KMS-11 (cell line): ENCODE measurements around the gene PCSK9.

Experiments used
- H2AFZ ChIP-seq: fragments of 200-600 bp; sonication (generic); 2 replicates; pipeline ENCODE4 v1.6.1; 2016; ENCODE audit warnings: antibody characterized with exemption, mixed run types, low read depth
- H3K27ac ChIP-seq: fragments of 200-600 bp; sonication (generic); 2 replicates; pipeline ENCODE4 v1.6.1; 2016; ENCODE audit warnings: mild to moderate bottlenecking, mixed run types
- H3K27me3 ChIP-seq: fragments of 200-600 bp; sonication (generic); 2 replicates; pipeline ENCODE4 v1.6.1; 2017; ENCODE audit warnings: mild to moderate bottlenecking, low read depth, mixed run types, moderate library complexity; ENCODE audit not compliant: insufficient read depth
- H3K36me3 ChIP-seq: fragments of 200-600 bp; sonication (generic); 2 replicates; pipeline ENCODE4 v1.6.1; 2017; ENCODE audit warnings: mild to moderate bottlenecking, mixed run types; ENCODE audit not compliant: insufficient read depth
- H3K4me1 ChIP-seq: fragments of 200-600 bp; sonication (generic); 2 replicates; pipeline ENCODE4 v1.6.1; 2016; ENCODE audit warnings: mild to moderate bottlenecking, low read depth, mixed run types; ENCODE audit not compliant: poor library complexity, severe bottlenecking
- H3K4me2 ChIP-seq: fragments of 200-600 bp; sonication (generic); 2 replicates; pipeline ENCODE4 v1.7.0; 2016; ENCODE audit warnings: mild to moderate bottlenecking, mixed run types
- H3K4me3 ChIP-seq: fragments of 200-600 bp; sonication (generic); IDR thresholded peaks from 2 replicates; pipeline ENCODE4 v1.6.1; 2017; ENCODE audit warnings: low read depth, low read length, mixed read lengths; ENCODE audit not compliant: insufficient read depth
- H3K79me2 ChIP-seq: fragments of 200-600 bp; sonication (generic); 2 replicates; pipeline ENCODE4 v1.6.1; 2016; ENCODE audit warnings: low read depth, mixed run types; ENCODE audit not compliant: insufficient read depth
- H3K9ac ChIP-seq: fragments of 200-600 bp; sonication (generic); 2 replicates; pipeline ENCODE4 v1.6.1; 2016; ENCODE audit warnings: mild to moderate bottlenecking, mixed run types
- H4K20me1 ChIP-seq: fragments of 200-600 bp; sonication (generic); 2 replicates; pipeline ENCODE4 v1.6.1; 2016; ENCODE audit warnings: mild to moderate bottlenecking, mixed run types; ENCODE audit not compliant: insufficient read depth
- TF ChIP-seq, protein P1 (sequence below): fragments of 200-600 bp; sonication (generic); conservative IDR thresholded peaks from 2 replicates; pipeline ENCODE4 v1.6.1; 2017; ENCODE audit warnings: low read depth, mild to moderate bottlenecking, antibody characterized with exemption, low read length, moderate library complexity, mixed read lengths

PCSK9 gene

DNA sequence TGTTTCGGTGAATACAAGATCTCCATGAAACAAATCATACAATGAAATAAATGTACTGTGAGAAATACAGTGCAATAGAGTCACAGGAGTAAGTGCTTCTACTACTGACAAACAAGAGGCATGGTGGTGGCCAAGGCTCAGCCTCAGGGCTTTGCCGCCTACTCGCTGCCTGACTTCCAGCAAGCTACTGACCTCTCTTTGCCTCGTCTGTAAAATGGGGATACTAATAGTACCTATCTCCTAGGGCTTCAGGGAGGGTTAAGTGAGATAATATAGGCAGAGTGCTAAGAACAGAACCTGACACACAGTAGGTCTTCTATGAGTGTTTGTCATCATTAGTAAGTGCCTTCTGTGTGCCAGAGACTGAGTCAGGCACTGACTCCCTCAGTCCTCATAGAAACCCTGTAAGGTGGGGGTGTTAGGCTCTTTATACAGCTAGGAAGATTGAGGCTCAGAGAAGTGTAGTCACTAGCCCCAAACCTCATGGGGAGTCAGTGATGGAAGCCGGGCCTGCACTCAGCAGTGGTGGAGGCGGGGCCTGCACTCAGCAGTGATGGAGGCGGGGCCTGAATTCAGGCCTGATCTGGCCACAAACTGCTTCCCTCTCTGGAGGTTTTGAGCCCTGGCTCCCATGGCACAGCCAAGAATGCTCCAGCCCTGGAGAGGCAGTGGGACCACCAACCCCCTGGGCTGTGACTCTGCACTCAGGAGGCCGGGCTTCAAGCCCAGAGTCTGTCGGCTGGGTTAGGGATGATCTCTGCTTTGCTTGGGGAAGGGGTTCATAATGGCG, 33.8 kb upstream of the PCSK9 start:
- no peaks in the 10 kb centered on the region for H3K4me1 ChIP-seq
- no peak overlapping the region for H3K27ac ChIP-seq
- H3K4me3 ChIP-seq: no peak overlapping the region
- TF ChIP-seq, protein P1, sequence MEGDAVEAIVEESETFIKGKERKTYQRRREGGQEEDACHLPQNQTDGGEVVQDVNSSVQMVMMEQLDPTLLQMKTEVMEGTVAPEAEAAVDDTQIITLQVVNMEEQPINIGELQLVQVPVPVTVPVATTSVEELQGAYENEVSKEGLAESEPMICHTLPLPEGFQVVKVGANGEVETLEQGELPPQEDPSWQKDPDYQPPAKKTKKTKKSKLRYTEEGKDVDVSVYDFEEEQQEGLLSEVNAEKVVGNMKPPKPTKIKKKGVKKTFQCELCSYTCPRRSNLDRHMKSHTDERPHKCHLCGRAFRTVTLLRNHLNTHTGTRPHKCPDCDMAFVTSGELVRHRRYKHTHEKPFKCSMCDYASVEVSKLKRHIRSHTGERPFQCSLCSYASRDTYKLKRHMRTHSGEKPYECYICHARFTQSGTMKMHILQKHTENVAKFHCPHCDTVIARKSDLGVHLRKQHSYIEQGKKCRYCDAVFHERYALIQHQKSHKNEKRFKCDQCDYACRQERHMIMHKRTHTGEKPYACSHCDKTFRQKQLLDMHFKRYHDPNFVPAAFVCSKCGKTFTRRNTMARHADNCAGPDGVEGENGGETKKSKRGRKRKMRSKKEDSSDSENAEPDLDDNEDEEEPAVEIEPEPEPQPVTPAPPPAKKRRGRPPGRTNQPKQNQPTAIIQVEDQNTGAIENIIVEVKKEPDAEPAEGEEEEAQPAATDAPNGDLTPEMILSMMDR: no peak
- no peak overlapping the region for H3K9ac ChIP-seq
- H3K27me3 ChIP-seq: no peaks in the 10 kb centered on the region
- no peaks in the 10 kb centered on the region for H3K36me3 ChIP-seq
- no peak overlapping the region for H3K4me2 ChIP-seq
- H2AFZ ChIP-seq: no peak overlapping the region
- H4K20me1 ChIP-seq: no peaks in the 10 kb centered on the region
- no peaks in the 10 kb centered on the region for H3K79me2 ChIP-seq

DNA sequence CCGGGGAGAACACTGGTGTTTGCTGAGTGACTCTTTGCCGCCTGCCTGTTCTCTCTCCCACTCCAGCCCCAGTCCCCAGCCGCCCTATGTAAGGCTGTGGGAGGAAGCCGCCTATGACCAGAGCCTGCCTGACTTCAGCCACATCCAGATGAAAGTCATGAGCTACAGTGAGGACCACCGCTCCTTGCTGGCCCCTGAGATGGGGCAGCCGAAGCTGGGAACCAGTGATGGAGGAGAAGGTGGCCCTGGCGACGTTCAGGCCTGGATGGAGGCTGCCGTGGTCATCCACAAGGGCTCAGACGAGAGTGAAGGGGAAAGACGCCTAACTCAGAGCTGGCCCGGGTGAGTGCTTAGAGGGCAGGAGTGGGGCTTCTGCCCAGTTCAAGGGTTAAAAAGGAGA, 32.4 kb upstream of the PCSK9 start:
- Histone ChIP-seq H3K79me2 (no peaks in the 10 kb centered on the region), H3K4me1 (no peaks in the 10 kb centered on the region), H3K4me3 (no peak overlapping the region), H3K9ac (no peak overlapping the region), H3K4me2 (no peak overlapping the region), H3K27me3 (no peaks in the 10 kb centered on the region), H3K36me3 (no peaks in the 10 kb centered on the region), H3K27ac (no peak overlapping the region), H4K20me1 (no peaks in the 10 kb centered on the region), H2AFZ (no peak overlapping the region)
- TF ChIP-seq, protein P1: no peak

DNA sequence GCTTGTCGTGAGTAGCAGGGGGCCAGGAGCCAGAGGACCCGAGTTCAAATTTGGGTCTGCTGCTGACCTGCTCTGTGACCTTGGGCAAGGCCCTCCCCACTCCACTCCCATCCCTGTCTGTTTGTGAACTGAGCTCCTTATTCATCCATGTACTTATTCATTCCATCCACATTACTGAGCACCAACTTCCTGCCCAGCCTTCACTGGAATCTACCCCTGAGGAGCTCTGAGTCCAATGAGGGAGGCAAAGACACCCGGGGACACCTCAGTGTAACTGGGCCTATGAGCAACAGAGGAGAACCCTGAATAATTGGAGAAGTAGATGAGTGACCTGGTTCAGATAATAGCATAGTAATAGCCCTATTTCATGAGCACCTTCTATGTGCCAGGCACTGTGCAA, 31.7 kb upstream of the PCSK9 start:
- no peaks in the 10 kb centered on the region for H3K4me1 ChIP-seq
- H3K36me3 ChIP-seq: no peaks in the 10 kb centered on the region
- no peak overlapping the region for H3K27ac ChIP-seq
- H3K79me2 ChIP-seq: no peaks in the 10 kb centered on the region
- TF ChIP-seq, protein P1: no peak
- no peak overlapping the region for H3K9ac ChIP-seq
- no peak overlapping the region for H2AFZ ChIP-seq
- no peaks in the 10 kb centered on the region for H3K27me3 ChIP-seq
- no peak overlapping the region for H3K4me3 ChIP-seq
- H3K4me2 ChIP-seq: no peak overlapping the region
- H4K20me1 ChIP-seq: no peaks in the 10 kb centered on the region

DNA sequence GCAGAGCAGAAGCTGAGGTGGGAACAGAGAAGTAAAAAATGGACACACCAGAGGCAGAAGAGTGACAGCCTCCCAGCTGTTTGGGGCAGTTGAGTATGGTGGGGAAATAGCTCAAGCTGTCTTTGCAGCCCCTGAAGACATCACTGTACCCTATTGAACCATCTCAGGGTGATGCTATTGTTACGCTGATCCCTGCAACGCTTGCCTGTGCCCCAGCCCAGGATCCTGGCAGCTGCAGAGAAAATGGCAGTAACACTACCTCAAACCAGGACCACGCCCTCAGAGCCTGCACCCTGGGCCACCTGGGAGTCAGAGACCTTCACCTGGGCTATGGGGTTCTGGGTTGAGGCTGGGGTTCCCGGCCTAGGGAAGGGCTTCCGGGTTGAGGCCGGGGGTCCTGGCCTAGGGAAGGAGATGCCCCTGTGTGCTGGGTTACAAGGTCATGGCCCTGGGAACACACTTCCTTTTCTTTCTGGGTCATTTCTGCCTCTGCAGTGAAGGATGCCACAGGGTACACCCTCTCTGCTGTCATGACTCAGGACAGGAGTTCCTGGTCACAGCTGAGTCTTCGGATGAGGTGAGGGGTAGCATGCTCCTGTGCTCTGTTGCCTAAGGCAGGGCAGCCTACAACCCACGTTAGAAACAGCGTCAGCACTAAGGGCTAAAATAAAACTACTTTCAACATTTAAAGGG, 29.0 kb upstream of the PCSK9 start:
- TF ChIP-seq, protein P1: no peak
- Histone ChIP-seq H3K27ac (no peak overlapping the region), H3K79me2 (no peaks in the 10 kb centered on the region), H3K4me3 (no peak overlapping the region), H3K9ac (no peak overlapping the region), H3K4me1 (no peaks in the 10 kb centered on the region), H3K4me2 (no peak overlapping the region), H2AFZ (no peak overlapping the region), H4K20me1 (no peaks in the 10 kb centered on the region), H3K27me3 (no peaks in the 10 kb centered on the region), H3K36me3 (no peaks in the 10 kb centered on the region)
